Raji (cell line): ENCODE results near the gene RNPS1.

Experiments
- POLR2A ChIP-seq: IDR thresholded peaks from 2 replicates; pipeline ENCODE4 v1.6.1; 2011; ENCODE audit warnings: low read depth, low read length, control low read depth; ENCODE audit not compliant: insufficient read depth

The RNPS1 gene

GRCh38 chr16:2275476-2276367 lies 7.8 kb upstream of the RNPS1 start:
- TF ChIP-seq POLR2A: 0 out of 2 replicates have a peak, but pooled peaks have one; percentile 23

- TF ChIP-seq POLR2A: no peak
Observed at GRCh38 chr16:2273931-2274330, 6.0 kb upstream of the RNPS1 start.

- TF ChIP-seq POLR2A: no peak
Observed at GRCh38 chr16:2273484-2273883, 5.6 kb upstream of the RNPS1 start.

GRCh38 chr16:2271848-2272461 lies 4.0 kb upstream of the RNPS1 start:
- no peak for TF ChIP-seq POLR2A

GRCh38 chr16:2270588-2271470 lies 2.9 kb upstream of the RNPS1 start:
- peak; percentile 30; the same call in 1 of the 2 replicates for TF ChIP-seq POLR2A

- no peak for TF ChIP-seq POLR2A
Observed at GRCh38 chr16:2270070-2270462, 2.1 kb upstream of the RNPS1 start.

- no peak for TF ChIP-seq POLR2A
Observed at GRCh38 chr16:2260250-2260649, 7.7 kb downstream of the RNPS1 start.

GRCh38 chr16:2257726-2258125 lies 10.2 kb downstream of the RNPS1 start:
- TF ChIP-seq POLR2A: no peak

- TF ChIP-seq POLR2A: no peak
Observed at GRCh38 chr16:2256531-2257140, 11.3 kb downstream of the RNPS1 start.

- TF ChIP-seq POLR2A: no peak
Observed at GRCh38 chr16:2253293-2253692, 14.6 kb downstream of the RNPS1 start.

- no peak for TF ChIP-seq POLR2A
Observed at GRCh38 chr16:2252806-2253148, 15.1 kb downstream of the RNPS1 start.

GRCh38 chr16:2251296-2252111 lies 16.4 kb downstream of the RNPS1 start, which contains the start of gene ECI1:
Gene ECI1, minus strand, starts transcription at chr16:2251587. Its CDS starts 21 bp downstream, at chr16:2251566.
- TF ChIP-seq POLR2A: peak; percentile 87

GRCh38 chr16:2250652-2251295 lies 17.2 kb downstream of the RNPS1 start:
- TF ChIP-seq POLR2A: no peak
